NCI-H2196 treated with DMSO at 0.1 percent for 48 hours (cell line): ENCODE data around the gene MTNR1A.
"Not testable (repeated sequence)": the region's sequence is repeated elsewhere in the genome, so short reads cannot be mapped to it uniquely, and the experiment has no call there.

Source experiments
- DNase-seq: peaks from one replicate; lab custom pipeline; 2025; ENCODE audit not compliant: unreplicated experiment; lab: John Stamatoyannopoulos, UW

Gene MTNR1A

DNA sequence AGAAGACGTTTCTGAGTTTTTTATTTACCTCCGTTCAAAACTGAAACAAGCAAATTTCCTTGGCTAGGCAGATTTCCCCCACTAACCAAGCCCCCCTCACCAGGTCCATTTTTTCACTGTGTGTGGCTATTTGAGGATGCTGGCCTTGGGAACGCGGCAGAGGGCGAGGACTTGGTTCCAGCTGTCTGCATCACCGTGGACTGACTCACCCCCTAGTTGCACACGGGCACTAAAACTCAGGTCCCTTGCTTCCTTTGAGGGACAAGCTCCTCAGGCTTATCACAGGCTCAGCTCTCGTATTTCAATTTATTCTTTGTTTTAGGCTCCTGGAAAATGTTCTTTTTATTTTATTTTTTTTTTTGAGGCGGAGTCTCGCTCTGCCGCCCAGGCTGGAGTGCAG is 8.4 kb upstream of the MTNR1A start:
- DNase-seq: no peak

- DNase-seq: no peak
Observed at GRCh38 chr4:186561748-186562147, 6.4 kb upstream of the MTNR1A start.

DNA sequence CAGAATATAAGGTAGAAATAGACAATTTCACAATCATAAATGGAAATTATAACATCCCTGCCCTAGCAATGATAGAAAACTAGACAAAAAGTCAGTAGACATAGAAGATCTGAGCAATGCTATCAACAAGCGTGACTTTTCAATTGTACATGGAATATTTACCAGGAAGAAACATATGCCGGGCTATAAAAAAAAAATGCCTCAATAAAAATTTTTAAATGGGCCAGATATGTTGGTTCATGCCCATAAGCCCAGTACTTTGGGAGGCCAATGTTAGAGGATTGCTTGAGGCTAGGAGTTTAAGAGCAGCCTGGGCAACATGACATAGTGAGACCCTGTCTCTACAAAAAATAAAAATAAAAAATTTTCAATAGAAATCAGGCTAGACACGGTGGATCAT is 5.3 kb upstream of the MTNR1A start:
- no peak for DNase-seq

GRCh38 chr4:186557486-186557885 is 2.1 kb upstream of the MTNR1A start:
- no peak for DNase-seq

DNA sequence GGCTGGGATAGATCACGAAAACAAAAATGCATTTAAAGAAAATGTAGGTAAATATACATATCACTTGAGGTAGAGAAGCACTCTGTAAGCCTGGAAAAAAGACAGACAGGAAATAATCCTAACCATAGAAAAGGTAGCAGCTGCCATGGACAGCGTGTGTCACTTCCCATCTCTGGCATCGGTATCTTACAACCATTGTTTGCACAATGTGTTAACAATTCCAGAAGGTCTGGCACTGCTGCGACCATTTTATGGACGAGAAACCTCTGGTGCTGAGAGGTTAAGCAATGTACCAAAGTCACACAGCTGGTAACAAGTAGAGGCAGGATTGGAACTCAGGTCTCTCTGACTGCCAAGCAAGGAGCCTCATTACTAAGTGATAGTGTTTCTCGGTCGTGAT is 1.7 kb upstream of the MTNR1A start:
- DNase-seq: no peak

DNA sequence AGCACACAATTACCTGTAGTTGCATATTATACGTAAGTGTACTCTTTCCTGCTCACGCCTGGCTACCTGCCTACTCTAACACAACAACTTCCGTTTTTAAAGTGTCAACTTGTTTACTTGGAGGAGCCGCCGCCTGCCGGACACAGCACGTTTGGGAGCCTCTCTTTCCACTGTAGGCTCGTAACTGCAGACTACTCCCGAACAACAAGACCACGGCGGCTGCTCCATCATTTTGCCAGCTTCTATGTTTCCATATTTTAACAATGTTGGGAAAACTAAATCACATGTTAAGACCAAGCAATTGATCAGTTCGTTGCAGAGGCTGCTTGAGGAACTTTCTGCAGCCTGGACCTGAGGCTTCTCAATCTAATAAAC is 841 bp downstream of the MTNR1A start:
- DNase-seq: no peak

- no peak for DNase-seq
Observed at GRCh38 chr4:186553717-186554116, 1.6 kb downstream of the MTNR1A start.

DNA sequence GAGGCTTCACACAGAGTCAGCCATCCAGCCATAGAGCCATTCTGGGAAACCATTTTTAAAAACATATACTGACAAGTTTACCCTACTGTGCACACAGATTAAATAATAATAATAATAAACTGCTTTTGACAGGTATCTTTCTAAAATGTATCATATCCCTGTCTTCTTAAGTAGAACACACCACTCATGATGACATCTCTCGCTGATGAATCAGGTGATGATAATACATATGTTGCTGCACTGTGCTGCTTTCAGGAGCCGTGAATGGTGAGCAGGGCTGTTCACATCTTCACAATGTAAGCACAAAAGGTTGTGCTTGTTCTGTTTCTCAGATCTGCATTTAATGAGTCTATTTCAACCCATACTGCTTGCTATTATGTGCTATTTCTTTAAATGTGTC is 3.5 kb downstream of the MTNR1A start:
- DNase-seq: no peak

DNA sequence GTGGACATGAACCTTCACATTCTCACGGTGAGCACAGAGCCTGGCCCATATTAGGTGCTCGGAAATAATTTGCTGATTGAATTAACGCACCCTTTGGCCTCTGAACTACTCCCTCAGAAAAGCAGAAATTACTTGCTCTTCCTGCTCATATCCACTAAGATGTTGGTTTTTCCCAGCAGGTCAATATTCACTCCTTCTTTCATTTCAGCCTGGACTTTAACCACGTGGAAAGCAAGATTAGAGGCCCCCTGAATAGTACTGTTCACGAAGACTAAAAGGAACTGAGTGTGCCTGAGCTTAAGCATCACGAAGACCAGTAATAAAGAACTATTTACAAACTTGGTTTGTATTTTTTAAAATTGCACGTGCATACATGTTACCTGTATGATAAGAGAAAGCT is 9.9 kb downstream of the MTNR1A start:
- DNase-seq: no peak

- DNase-seq: no peak
Observed at GRCh38 chr4:186543206-186543605, 12.2 kb downstream of the MTNR1A start.

- DNase-seq: no peak
Observed at GRCh38 chr4:186541801-186542200, 13.6 kb downstream of the MTNR1A start.

DNA sequence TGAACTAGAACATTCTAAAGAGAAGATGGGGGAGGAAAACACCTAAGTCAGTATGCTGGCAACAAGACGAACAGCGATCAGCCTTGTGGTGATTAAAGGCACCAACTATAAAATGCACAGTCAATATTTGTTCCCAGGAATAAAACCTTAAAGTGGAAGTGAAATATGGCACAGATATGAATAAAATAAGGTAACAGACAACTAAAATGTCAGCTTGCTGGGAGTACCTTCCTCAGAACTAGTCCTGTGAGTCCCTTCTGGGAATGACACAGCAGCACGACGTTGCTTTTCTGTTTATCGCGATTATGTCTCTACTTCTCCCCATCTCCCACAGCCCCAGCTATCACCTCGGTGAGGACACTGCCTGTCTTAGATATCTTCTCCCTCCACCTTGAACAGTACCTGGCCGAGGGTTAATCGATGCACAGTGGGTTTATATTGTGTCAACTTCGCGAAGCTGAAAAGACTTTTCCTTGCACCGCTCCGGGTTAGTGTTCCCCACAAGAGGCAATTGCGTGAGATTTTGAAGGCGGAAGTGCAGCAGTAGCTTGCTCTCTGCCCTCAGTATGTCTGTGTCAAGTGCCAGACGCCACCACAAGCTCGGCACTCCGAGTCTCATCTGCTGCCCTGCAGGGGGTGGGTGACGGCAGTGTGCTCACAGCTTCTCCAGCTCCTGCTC is 17.4 kb downstream of the MTNR1A start:
- no peak for DNase-seq

GRCh38 chr4:186536285-186536684 is 19.1 kb downstream of the MTNR1A start:
- DNase-seq: no peak

DNA sequence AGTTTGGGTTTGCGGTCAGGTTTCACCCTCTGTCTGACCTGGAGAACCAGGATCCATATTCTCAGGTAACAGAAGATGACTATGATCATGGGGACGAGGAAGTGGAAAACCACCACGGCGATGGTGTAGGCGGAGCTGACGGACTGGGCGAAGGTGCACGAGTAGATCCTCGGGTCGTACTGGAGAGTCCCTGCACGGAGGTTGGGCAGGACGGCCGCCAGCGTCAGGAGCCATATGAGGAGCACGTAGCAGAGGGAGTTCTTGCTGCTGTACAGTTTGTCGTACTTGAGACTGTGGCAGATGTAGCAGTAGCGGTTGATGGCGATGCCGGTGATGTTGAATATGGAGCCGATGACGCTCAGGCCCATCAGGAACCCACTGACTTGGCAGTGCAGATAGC is 21.3 kb downstream of the MTNR1A start:
- no peak for DNase-seq

GRCh38 chr4:186523927-186524326 is 31.4 kb downstream of the MTNR1A start:
- not testable (repeated sequence) for DNase-seq

DNA sequence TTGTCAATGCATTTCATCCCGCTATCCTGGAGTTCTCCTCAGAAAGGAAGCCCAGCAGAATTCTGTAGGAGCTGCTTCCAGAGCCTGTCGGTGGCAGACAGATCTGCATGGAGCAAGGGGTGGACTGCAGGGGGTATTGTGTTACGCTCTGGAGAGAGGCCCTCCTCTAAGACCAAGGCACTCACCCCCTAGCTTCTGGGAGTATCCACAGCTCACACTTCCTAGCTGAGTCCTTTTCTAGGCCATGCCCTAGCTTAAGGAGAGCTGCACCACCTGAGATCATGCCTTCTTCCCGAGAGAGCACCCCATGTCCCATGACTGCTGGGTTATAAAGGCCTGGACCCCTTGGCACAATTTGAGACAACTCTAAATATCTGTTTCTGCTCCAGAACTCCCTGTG is 39.1 kb downstream of the MTNR1A start:
- no peak for DNase-seq

DNA sequence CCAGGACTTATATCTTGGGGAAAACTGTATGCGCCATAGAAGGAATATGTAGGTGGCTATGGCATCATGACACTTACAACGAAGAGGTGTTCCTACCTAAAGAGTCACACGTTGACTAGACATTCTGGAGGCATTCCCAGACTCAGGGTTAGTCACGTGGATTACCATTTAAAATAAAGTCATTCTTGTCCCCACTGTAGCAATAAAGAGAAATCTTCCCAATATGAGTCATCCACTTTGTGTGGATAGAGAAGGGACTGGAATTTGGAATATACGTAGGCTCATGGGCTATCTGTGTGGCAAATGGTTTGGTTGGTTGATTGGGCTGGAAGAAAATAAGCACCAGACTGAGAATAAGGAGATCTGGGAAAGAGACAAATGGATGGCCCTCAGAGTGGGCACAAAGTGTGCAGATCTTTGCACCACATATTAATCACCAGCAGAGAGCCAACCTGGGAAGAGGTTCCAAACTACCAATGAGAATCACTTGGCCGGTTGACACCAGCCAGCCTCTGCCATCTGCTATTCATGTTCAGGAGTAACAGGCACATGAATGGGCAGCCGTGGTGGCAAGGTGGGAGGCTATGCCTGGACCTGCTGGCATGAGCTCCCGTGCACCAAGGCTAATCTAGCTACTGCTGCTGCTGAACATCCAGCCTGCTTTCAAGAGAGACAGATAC is 41.0 kb downstream of the MTNR1A start:
- no peak for DNase-seq

- not testable (repeated sequence) for DNase-seq
Observed at GRCh38 chr4:186504771-186505170, 50.6 kb downstream of the MTNR1A start.

DNA sequence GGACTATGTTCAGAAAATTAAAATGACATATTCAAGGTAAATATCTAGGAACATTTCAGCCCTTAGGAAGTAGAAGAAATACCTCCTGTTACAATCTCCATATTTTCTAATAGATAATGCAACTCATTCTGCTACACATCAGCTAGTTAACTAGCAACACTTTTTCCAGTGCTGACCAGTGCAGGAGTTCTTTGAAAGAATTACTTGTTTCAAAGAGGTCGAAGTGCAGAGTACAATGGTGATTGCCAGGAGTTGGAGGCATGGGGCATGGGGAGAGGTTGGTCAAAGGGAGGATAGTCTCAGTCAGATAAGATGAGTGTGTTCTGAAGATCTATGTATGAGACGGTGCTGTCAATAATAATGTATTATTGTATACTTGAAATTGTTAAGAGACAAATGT is 53.1 kb downstream of the MTNR1A start:
- DNase-seq: no peak

DNA sequence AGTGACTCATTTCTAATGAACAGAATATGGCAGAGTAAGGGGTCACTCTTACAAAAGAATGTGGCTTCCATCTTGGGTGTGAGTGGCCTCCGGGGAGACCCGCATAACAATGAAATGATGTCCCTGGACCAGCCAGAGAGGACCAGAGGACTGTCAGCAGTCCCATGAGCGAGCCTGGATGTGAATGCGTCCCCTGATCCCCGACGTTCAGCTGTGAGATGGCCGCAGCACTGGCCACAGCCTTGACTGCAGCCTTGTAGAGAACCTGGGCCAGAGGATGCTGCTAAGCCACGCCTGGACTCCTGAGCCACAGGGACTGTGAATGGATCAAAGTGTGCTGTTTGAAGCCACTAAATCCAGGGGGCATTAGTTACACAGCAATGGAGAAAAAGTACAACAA is 53.8 kb downstream of the MTNR1A start:
- DNase-seq: no peak

DNA sequence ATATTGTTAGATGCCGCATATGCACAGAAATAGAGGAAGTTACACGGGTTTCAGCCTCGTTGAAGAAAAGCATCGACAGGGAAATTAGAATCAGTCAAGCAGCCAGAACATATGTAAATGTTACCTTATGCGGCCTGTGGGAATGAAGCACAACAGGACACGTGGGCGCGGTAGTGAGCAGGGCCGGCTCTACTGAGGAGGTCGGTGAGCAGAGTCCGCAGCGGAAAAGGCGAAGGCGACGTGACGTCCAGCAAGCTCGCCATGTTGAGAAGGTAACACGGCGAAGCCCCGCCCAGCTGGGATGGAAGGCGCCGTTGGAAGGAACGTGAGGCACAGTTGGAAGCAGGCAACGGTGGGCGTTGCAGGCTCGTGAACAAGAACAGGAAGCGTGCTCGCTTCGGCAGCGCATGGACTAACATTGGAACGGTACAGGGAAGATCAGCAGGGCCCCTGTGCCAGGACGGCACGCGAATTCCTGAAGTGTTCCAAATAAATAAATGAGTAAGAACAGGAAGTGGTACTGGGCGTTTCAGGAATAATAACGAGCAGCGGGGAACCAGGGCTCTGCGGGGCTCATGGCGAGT is 54.6 kb downstream of the MTNR1A start:
- no peak for DNase-seq

DNA sequence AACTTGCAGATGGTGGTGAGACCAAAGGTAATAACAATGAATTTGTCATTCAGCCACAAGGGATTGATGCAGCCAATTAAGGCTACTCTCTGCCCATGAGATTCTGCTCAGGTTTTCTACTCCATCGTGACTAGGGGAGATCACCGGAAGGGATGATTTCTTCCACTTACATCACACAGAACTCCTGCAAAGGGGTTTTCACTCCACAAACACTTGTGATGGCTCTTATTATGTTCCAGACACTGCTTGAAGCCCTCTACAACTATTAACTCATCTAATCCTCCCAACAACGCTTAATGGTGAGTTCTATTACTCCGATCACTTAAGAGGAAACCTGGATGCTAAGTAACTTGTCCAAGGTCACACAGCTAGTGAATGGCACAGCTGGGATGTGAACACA is 55.9 kb downstream of the MTNR1A start:
- DNase-seq: no peak

- no peak for DNase-seq
Observed at GRCh38 chr4:186497043-186497442, 58.3 kb downstream of the MTNR1A start.
